B cell (primary cell): ENCODE results near the gene SLC4A4. TPM values are rescaled to one million over a fixed set of nuclear protein-coding genes. Genes with fewer than 3 reads are reported as not detected.

ENCODE experiments used
- ATAC-seq: fragments of 200-7000 bp; cut with Tn5 transposase; one replicate; pipeline ENCODE4 v1.10.0; 2021; ENCODE audit warnings: low read depth, mild to moderate bottlenecking, moderate number of reproducible peaks, moderate library complexity
- CTCF ChIA-PET: fragments of 350-600 bp; sonication (Branson Sonifier 250); formaldehyde crosslinking; loops from one replicate; lab custom pipeline; 2021; ENCODE audit warnings: antibody characterized with exemption, inconsistent platforms; lab: Charles Lee
- POLR2A ChIA-PET: fragments of 350-600 bp; sonication (Branson Sonifier 250); formaldehyde crosslinking; loops from one replicate; lab custom pipeline; 2021; ENCODE audit warnings: antibody characterized with exemption; lab: Charles Lee
- DNase-seq: peaks from one replicate; pipeline ENCODE4 v3.0.0; 2013
- H2AFZ ChIP-seq: 2 replicates; pipeline ENCODE4 v1.6.1; 2012; ENCODE audit warnings: mild to moderate bottlenecking, low read depth, low read length; ENCODE audit not compliant: insufficient read depth, poor library complexity, severe bottlenecking
- H3K27ac ChIP-seq, 2 donors: 1 replicate in 1 of 2; 2 replicates in 1 of 2; pipeline ENCODE4 v1.5.1; 2012 to 2013; ENCODE audit warnings: low read length in 2 of 2, mild to moderate bottlenecking in 2 of 2, moderate library complexity in 1 of 2
- H3K27me3 ChIP-seq, 4 experiments: fragments of 200-600 bp in 1 of 4; sonication (generic) in 1 of 4; replicated peaks in 1 of 4; 1 replicate in 2 of 4; 2 replicates in 2 of 4; pipeline versions ENCODE4 v1.6.1 to v1.7.0; 2013 to 2016; ENCODE audit warnings: low read length in 3 of 4, mild to moderate bottlenecking in 2 of 4, mixed read lengths in 1 of 4, moderate library complexity in 1 of 4; ENCODE audit not compliant: insufficient read depth in 4 of 4, control insufficient read depth in 3 of 4; ENCODE audit errors: control extremely low read depth in 1 of 4
- H3K36me3 ChIP-seq, 2 experiments: replicated peaks in 1 of 2; 1 replicate in 1 of 2; 2 replicates in 1 of 2; pipeline versions ENCODE4 v1.6.1 to v1.7.1; 2013; ENCODE audit warnings: low read length in 1 of 2; ENCODE audit not compliant: insufficient read depth in 2 of 2, control insufficient read depth in 1 of 2; ENCODE audit errors: control extremely low read depth in 1 of 2, extremely low read depth in 1 of 2
- H3K4me1 ChIP-seq, 2 donors: fragments of 200-600 bp in 1 of 2; sonication (generic) in 1 of 2; 1 replicate in 1 of 2; 2 replicates in 1 of 2; pipeline versions ENCODE4 v1.5.1 to v1.6.1; 2013 to 2017; ENCODE audit warnings: low read length in 2 of 2; ENCODE audit not compliant: control insufficient read depth in 2 of 2, insufficient read depth in 2 of 2
- H3K4me2 ChIP-seq: replicated peaks from 2 replicates; pipeline ENCODE3; 2012; ENCODE audit warnings: mild to moderate bottlenecking, low read depth, low read length; ENCODE audit not compliant: poor library complexity, severe bottlenecking
- H3K4me3 ChIP-seq, 5 experiments: fragments of 200-600 bp in 1 of 5; sonication (generic) in 1 of 5; 1 replicate in 3 of 5; 2 replicates in 2 of 5; pipeline versions ENCODE4 v1.5.1 to v1.7.0; 2011 to 2016; ENCODE audit warnings: low read length in 4 of 5, mild to moderate bottlenecking in 4 of 5, low read depth in 2 of 5, control low read depth in 1 of 5, moderate library complexity in 1 of 5; ENCODE audit not compliant: insufficient read depth in 1 of 5; ENCODE audit errors: control extremely low read depth in 1 of 5, extremely low read depth in 1 of 5
- H3K79me2 ChIP-seq: fragments of 200-600 bp; sonication (generic); one replicate; pipeline ENCODE4 v1.6.0; 2016; ENCODE audit warnings: low read length; ENCODE audit not compliant: control insufficient read depth, insufficient read depth
- H3K9ac ChIP-seq: fragments of 200-600 bp; sonication (generic); 2 replicates; pipeline ENCODE4 v1.6.1; 2017; ENCODE audit warnings: mild to moderate bottlenecking, low read length, moderate library complexity
- H3K9me3 ChIP-seq, 3 donors: one replicate each; pipeline versions ENCODE4 v1.6.1 to v1.7.1; 2013; ENCODE audit warnings: low read length in 2 of 3; ENCODE audit not compliant: control insufficient read depth in 2 of 3, insufficient read depth in 1 of 3; ENCODE audit errors: control extremely low read depth in 1 of 3
- H4K20me1 ChIP-seq: 2 replicates; pipeline ENCODE4 v1.6.0; 2012; ENCODE audit warnings: mild to moderate bottlenecking, low read length; ENCODE audit not compliant: insufficient read depth, control insufficient read depth, poor library complexity, severe bottlenecking
- H3K27ac Mint-ChIP-seq: one replicate; pipeline ENCODE4 v1.8.0; 2021; ENCODE audit warnings: mixed read lengths
- H3K27me3 Mint-ChIP-seq: one replicate; pipeline ENCODE4 v1.8.0; 2021; ENCODE audit warnings: mixed read lengths
- H3K4me1 Mint-ChIP-seq: one replicate; pipeline ENCODE4 v1.8.0; 2021; ENCODE audit warnings: mixed read lengths
- H3K4me3 Mint-ChIP-seq: one replicate; pipeline ENCODE4 v1.8.0; 2021; ENCODE audit warnings: mixed read lengths
- H3K9me3 Mint-ChIP-seq: one replicate; pipeline ENCODE4 v1.8.0; 2022; ENCODE audit warnings: mixed read lengths; ENCODE audit not compliant: insufficient read depth
- CTCF ChIP-seq: fragments of 200-600 bp; IDR thresholded peaks from one replicate; pipeline ENCODE4 v1.8.0; 2022; ENCODE audit warnings: antibody characterized with exemption, mild to moderate bottlenecking
- EZH2 ChIP-seq: IDR thresholded peaks from 2 replicates; pipeline ENCODE4 v1.6.1; 2012; ENCODE audit warnings: borderline replicate concordance, low read depth, mild to moderate bottlenecking, moderate library complexity, low read length; ENCODE audit not compliant: insufficient read depth, poor library complexity, severe bottlenecking
- WGBS: methylation state at CpG from one replicate; pipeline ENCODE4 v1.1.5; 2013; ENCODE audit warnings: missing lambda C conversion rate; ENCODE audit not compliant: insufficient coverage; 5-methylcytosine and 5-hydroxymethylcytosine counted together
- intact Hi-C: fragments of 100-400 bp; cut with micrococcal nuclease; formaldehyde crosslinking; loops from one replicate; pipeline ENCODE4 v1.10.0; 2022
- polyA plus RNA-seq: library from polyadenylated mRNA; depleted of rRNA; stranded (reverse); fragments of >200 nt; gene quantifications from 2 replicates; pipeline ENCODE4 v1.2.3, GENCODE V29; 2012
- total RNA-seq, 2 donors: library from RNA; stranded (reverse); fragments of 120-200 nt in 1 of 2; gene quantifications; 1 replicate in 1 of 2; 2 replicates in 1 of 2; pipeline versions ENCODE4 v1.2.3 to v1.2.4, GENCODE V29; 2013 to 2022

Gene SLC4A4
- total and polyA plus RNA-seq, 2 donors (not counting 1 experiment from before 2014, with no cell fraction given): not detected

GRCh38 chr4:71614621-71615020 is 275.8 kb downstream of the SLC4A4 start:
- no peak overlapping the region for H3K27ac Mint-ChIP-seq
- DNase-seq: no peak
- H3K4me3 Mint-ChIP-seq: no peak overlapping the region
- no peaks in the 10 kb centered on the region for H3K27me3 ChIP-seq
- H4K20me1 ChIP-seq: no peaks in the 10 kb centered on the region
- H3K4me1 Mint-ChIP-seq: no peaks in the 10 kb centered on the region
- ATAC-seq: no peak
- no peak overlapping the region for H2AFZ ChIP-seq
- H3K4me1 ChIP-seq: no peaks in the 10 kb centered on the region
- no peaks in the 10 kb centered on the region for H3K36me3 ChIP-seq
- ChIA-PET CTCF (no interaction called here), POLR2A (no interaction called here)
- no peak overlapping the region for H3K27ac ChIP-seq
- intact Hi-C loops: no loop called here
- H3K9me3 ChIP-seq: peaks cover 0 to 6% (median 0%) of the 10 kb centered on the region in 3 donors
- TF ChIP-seq EZH2 (no peak), CTCF (no peak)
- WGBS: 94% methylated on average over 2 of the region's 2 CpGs
- H3K27me3 Mint-ChIP-seq: peaks cover 14% of the 10 kb centered on the region
- no peak overlapping the region for H3K4me3 ChIP-seq
- peaks cover 4% of the 10 kb centered on the region for H3K9me3 Mint-ChIP-seq
- H3K9ac ChIP-seq: no peak overlapping the region
- H3K4me2 ChIP-seq: no peak overlapping the region
- no peaks in the 10 kb centered on the region for H3K79me2 ChIP-seq

- DNase-seq (no peak), ATAC-seq (no peak)
- Histone ChIP-seq H3K9me3 (peaks cover 0 to 6% (median 0%) of the 10 kb centered on the region in 3 donors), H3K79me2 (no peaks in the 10 kb centered on the region), H3K27ac (no peak overlapping the region), H3K4me3 (no peak overlapping the region), H3K4me1 (no peaks in the 10 kb centered on the region), H3K9ac (no peak overlapping the region), H3K36me3 (no peaks in the 10 kb centered on the region), H3K27me3 (no peaks in the 10 kb centered on the region), H3K4me2 (no peak overlapping the region), H4K20me1 (no peaks in the 10 kb centered on the region), H2AFZ (no peak overlapping the region)
- H3K4me1 Mint-ChIP-seq: no peaks in the 10 kb centered on the region
- intact Hi-C loops: no loop called here
- ChIA-PET POLR2A (no interaction called here), CTCF (no interaction called here)
- WGBS: 100% methylated on average over 2 of the region's 3 CpGs
- TF ChIP-seq CTCF: no peak
- TF ChIP-seq EZH2: no peak
- H3K27ac Mint-ChIP-seq: no peak overlapping the region
- H3K9me3 Mint-ChIP-seq: peaks cover 9% of the 10 kb centered on the region
- peaks cover 7% of the 10 kb centered on the region for H3K27me3 Mint-ChIP-seq
- no peak overlapping the region for H3K4me3 Mint-ChIP-seq
Observed at GRCh38 chr4:71616168-71616811, 277.5 kb downstream of the SLC4A4 start.
